OCI-LY3 (cell line): ENCODE results near the gene GFRA1.

Experiments
- CTCF ChIP-seq: fragments of 200-600, 300-600 bp; sonication (generic); IDR thresholded peaks from 2 replicates; pipeline ENCODE4 v1.5.1; 2014; ENCODE audit warnings: antibody characterized with exemption, low read length, low read depth
- EZH2phosphoT487 ChIP-seq: fragments of 200-600 bp; shearing (Covaris generic); IDR thresholded peaks from 2 replicates; pipeline ENCODE4 v1.6.1; 2018; ENCODE audit warnings: antibody characterized with exemption, mixed run types, low read depth

GRCh38 chr10:116111483-116112095, 161.4 kb downstream of the GFRA1 start:
- TF ChIP-seq CTCF (no peak), EZH2phosphoT487 (no peak)
